Ascending aorta (tissue), 2 donors: Measurements from ENCODE around the gene RRP8. TPM values are rescaled to one million over a fixed set of nuclear protein-coding genes. Genes with fewer than 3 reads are reported as not detected.

Experiments
- DNase-seq, 2 donors: peaks; one replicate each; pipeline ENCODE4 v3.0.0-alpha.2; 2019; ENCODE audit warnings: low spot score in 2 of 2
- H3K27ac ChIP-seq, 2 donors: fragments of 200-600 bp; sonication (generic); one replicate each; pipeline ENCODE4 v1.5.1; 2016 to 2017; ENCODE audit warnings: mild to moderate bottlenecking in 1 of 2
- H3K27me3 ChIP-seq: fragments of 200-600 bp; sonication (generic); one replicate; pipeline ENCODE4 v1.5.1; 2017
- H3K36me3 ChIP-seq, 2 donors: fragments of 200-600 bp; sonication (generic); one replicate each; pipeline ENCODE4 v1.5.1; 2016
- H3K4me1 ChIP-seq, 2 donors: fragments of 200-600 bp; sonication (generic); one replicate each; pipeline ENCODE4 v1.5.1; 2016 to 2017; ENCODE audit warnings: mild to moderate bottlenecking in 1 of 2
- H3K4me3 ChIP-seq, 2 donors: fragments of 200-600 bp; sonication (generic); one replicate each; pipeline ENCODE4 v1.5.1; 2016 to 2017; ENCODE audit warnings: mild to moderate bottlenecking in 1 of 2
- H3K9me3 ChIP-seq, 2 donors: fragments of 200-600 bp; sonication (generic); one replicate each; pipeline ENCODE4 v1.5.1; 2016
- CTCF ChIP-seq, 3 experiments: fragments of 200-600 bp in 2 of 3; fragments of 450-650 bp in 1 of 3; sonication (generic) in 2 of 3; IDR thresholded peaks; one replicate each; pipeline ENCODE4 v1.5.1; 2016 to 2019; ENCODE audit warnings: antibody characterized with exemption in 3 of 3, mild to moderate bottlenecking in 1 of 3, moderate library complexity in 1 of 3
- intact Hi-C: fragments of 100-400 bp; cut with DNase I; formaldehyde crosslinking; loops from one replicate; pipeline ENCODE4 v1.15.1; 2023
- total RNA-seq: library from RNA; depleted of rRNA; stranded (reverse); fragments of >200 nt; gene quantifications from one replicate; pipeline ENCODE4 v1.1.0, GENCODE V29; 2016

RRP8 gene
- total RNA-seq, 1 donor from 2014 or later, result 9.2 TPM

- Histone ChIP-seq H3K27ac (no peak overlapping the region), H3K4me3 (peak overlapping the region in 1 of 2 donors; percentile 45), H3K36me3 (no peaks in the 10 kb centered on the region), H3K4me1 (peaks cover 0 to 7% of the 10 kb centered on the region in 2 donors), H3K27me3 (no peaks in the 10 kb centered on the region), H3K9me3 (no peaks in the 10 kb centered on the region)
- DNase-seq, result no peak
- TF ChIP-seq CTCF (IDR thresholded peaks at IDR 0.05), result no peak
- intact Hi-C loops, result no loop called here
Measured at GRCh38 chr11:6571434-6572008, 31.9 kb downstream of the RRP8 start.

GRCh38 chr11:6570691-6571427 is 32.6 kb downstream of the RRP8 start:
- intact Hi-C loops, result no loop called here
- peak overlapping the region in 1 of 2 donors; percentile 45 for H3K4me3 ChIP-seq
- no peaks in the 10 kb centered on the region for H3K27me3 ChIP-seq
- no peak for DNase-seq
- H3K27ac ChIP-seq, result no peak overlapping the region
- no peaks in the 10 kb centered on the region for H3K9me3 ChIP-seq
- TF ChIP-seq CTCF (IDR thresholded peaks at IDR 0.05), result peak in 1 of 3 experiments; percentile 3
- no peaks in the 10 kb centered on the region for H3K36me3 ChIP-seq
- peaks cover 0 to 7% of the 10 kb centered on the region in 2 donors for H3K4me1 ChIP-seq

GRCh38 chr11:6569706-6570105 is 33.7 kb downstream of the RRP8 start:
- H3K9me3 ChIP-seq, result no peaks in the 10 kb centered on the region
- H3K27ac ChIP-seq, result no peak overlapping the region
- intact Hi-C loops, result no loop called here
- H3K4me1 ChIP-seq, result peaks cover 0 to 7% of the 10 kb centered on the region in 2 donors
- H3K27me3 ChIP-seq, result no peaks in the 10 kb centered on the region
- no peak overlapping the region for H3K4me3 ChIP-seq
- no peaks in the 10 kb centered on the region for H3K36me3 ChIP-seq
- no peak for DNase-seq
- no peak for TF ChIP-seq CTCF (IDR thresholded peaks at IDR 0.05)

- H3K36me3 ChIP-seq, result peaks cover 0 to 4% of the 10 kb centered on the region in 2 donors
- DNase-seq, result no peak
Measured at GRCh38 chr11:6568191-6568918, 35.1 kb downstream of the RRP8 start.

GRCh38 chr11:6567371-6567745 is 36.1 kb downstream of the RRP8 start:
- H3K27me3 ChIP-seq, result no peaks in the 10 kb centered on the region
- no peak overlapping the region for H3K4me3 ChIP-seq
- intact Hi-C loops, result no loop called here
- H3K27ac ChIP-seq, result no peak overlapping the region
- DNase-seq, result no peak
- H3K36me3 ChIP-seq, result peaks cover 0 to 6% of the 10 kb centered on the region in 2 donors
- no peaks in the 10 kb centered on the region for H3K9me3 ChIP-seq
- no peak for TF ChIP-seq CTCF (IDR thresholded peaks at IDR 0.05)
- peaks cover 0 to 7% of the 10 kb centered on the region in 2 donors for H3K4me1 ChIP-seq

More at GRCh38 chr11:6568191-6568918, 35.1 kb downstream of the RRP8 start:
- Histone ChIP-seq H3K4me3 (no peak overlapping the region), H3K9me3 (no peaks in the 10 kb centered on the region), H3K27me3 (no peaks in the 10 kb centered on the region), H3K27ac (no peak overlapping the region), H3K4me1 (peaks cover 0 to 7% of the 10 kb centered on the region in 2 donors)
- intact Hi-C loops, result no loop called here
- TF ChIP-seq CTCF (IDR thresholded peaks at IDR 0.05), result no peak
